ENCODE data around the gene FYN.
A peak's percentile ranks its signal among the peaks of the same experiment; 100 is the strongest.

FYN gene

DNA sequence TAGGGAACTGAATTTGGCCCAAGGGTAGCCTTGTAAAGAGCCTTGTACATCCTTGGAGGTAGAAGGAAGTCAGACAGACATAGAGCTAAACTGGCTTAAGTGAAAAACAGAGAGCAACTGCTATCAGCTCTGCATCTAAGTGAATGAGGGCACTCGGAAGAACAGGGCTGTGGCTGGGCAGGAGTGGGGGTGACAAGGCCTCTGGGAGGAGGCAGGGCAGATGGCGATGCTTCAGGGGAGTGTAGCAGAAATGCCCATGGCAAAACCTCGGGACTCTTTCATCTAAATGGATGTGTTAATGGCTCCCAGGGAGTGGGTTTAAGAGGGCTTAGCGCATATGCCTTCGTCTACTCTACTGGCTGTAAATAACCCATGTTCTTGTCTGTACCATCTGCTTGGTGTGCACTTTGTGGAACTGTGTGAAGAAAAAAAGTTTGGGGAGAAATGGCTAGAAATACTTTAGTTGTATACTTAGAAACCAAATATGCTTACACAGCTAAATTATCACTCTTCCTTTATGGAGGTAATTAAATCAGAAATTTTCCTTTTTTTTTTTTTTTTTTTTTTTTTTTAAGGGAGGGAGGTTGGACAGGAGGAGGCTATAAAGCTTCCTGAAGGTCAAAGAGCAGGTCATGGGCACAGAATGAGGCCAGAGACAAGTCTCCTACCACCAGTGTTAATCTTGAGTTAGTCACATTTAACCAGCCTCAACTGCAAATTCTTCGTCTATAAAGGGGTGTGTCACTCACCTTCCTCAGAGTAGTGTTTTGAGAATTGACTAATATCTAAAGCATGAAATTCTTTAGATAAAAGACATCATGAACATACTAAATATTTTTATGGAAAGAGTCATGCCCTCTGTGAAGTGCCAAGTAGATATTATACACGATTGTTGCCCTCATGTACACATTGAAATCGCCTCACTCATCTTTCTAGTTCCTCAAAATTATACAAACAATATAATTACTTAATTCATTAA is 60.9 kb downstream of the FYN start:
- ChIA-PET POLR2A (no interaction called here), CTCF (interaction anchor here (0.6 kb wide), 1 partner anchor 85 kb away, joined by 5 read pairs; no protein-coding TSS in a partner anchor)
- DNase-seq (ENCODE audit: extremely low spot score): no peak
- TF ChIP-seq ZNF384 (IDR thresholded peaks at IDR 0.05): 0 out of 2 replicates have a peak, but pooled peaks have one; percentile 22
- TF ChIP-seq NFRKB (IDR thresholded peaks at IDR 0.05): no peak

DNA sequence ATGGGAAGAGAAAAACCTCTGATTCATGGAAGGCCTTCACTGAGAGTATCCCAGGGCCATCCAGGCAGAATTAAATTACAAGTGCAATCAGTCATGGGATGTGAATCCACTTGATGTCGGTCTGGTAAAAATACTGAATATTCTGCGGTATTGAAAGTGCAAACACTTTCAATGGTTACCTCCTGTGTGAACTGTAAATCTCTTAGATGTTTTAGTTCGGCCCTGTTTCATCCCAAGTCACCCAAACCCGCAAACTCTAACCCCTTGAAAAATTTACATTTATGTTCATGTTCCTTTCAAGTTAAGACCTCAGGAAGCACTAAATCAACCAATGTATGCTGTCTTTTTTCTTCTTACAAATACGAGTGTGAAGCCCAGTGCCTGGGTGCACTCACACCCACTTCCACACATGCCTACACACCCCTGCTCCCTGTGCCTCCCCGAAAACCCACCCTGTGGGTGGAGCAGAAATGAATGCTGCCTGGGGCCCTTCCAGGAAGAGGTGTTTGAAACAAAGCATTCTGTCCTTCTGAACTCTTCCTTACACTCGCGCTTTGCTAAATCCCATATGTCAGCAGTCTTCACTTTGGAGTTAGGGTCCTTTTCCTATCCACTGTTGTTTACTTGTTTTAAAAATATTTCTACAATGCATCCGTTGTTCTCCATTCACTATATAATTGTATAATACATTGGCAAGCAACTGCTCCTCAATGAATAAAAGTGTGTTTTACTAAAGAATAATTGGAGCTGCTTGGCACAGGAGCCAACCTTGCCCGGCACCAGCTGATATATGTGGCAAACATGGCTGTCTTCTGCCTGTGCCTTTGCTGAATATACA is 62.7 kb downstream of the FYN start:
- POLR2A ChIA-PET: no interaction called here
- CTCF ChIA-PET: no interaction called here
- TF ChIP-seq SP1 (IDR thresholded peaks at IDR 0.05) (no peak), TARDBP (IDR thresholded peaks at IDR 0.05) (no peak), NFRKB (IDR thresholded peaks at IDR 0.05) (no peak), ELF4 (IDR thresholded peaks at IDR 0.05) (no peak), BHLHE40 (IDR thresholded peaks at IDR 0.05; ENCODE audit: borderline replicate concordance) (no peak), ARNT (IDR thresholded peaks at IDR 0.05) (no peak), HDGF (IDR thresholded peaks at IDR 0.05; ENCODE audit: borderline replicate concordance) (no peak), L3MBTL2 (conservative IDR thresholded peaks at IDR 0.05) (no peak), FOXK2 (IDR thresholded peaks at IDR 0.05) (no peak), SUZ12 (IDR thresholded peaks at IDR 0.05) (no peak)
- TF ChIP-seq, protein P1, sequence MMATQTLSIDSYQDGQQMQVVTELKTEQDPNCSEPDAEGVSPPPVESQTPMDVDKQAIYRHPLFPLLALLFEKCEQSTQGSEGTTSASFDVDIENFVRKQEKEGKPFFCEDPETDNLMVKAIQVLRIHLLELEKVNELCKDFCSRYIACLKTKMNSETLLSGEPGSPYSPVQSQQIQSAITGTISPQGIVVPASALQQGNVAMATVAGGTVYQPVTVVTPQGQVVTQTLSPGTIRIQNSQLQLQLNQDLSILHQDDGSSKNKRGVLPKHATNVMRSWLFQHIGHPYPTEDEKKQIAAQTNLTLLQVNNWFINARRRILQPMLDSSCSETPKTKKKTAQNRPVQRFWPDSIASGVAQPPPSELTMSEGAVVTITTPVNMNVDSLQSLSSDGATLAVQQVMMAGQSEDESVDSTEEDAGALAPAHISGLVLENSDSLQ (IDR thresholded peaks at IDR 0.05): no peak
- no peak for DNase-seq (ENCODE audit: extremely low spot score)

DNA sequence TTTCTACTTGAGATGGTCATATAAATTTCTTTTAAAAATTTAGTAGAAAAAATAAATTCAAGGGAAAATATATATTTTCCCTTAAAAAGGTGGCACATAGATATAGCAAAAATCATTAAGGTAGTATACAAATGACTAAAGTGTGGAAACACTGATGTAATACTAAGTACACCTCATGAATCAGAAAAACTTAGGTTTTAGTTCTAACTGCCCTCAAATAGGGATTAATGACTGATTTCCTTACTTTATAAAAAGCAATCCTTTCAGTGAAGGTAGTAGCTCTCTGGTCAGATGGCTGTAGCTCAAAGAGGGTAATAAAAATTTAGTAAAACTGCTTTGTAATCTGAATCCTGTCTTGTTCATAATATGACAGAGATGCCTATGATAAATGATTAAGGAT is 63.5 kb downstream of the FYN start:
- DNase-seq (ENCODE audit: extremely low spot score): no peak
- ChIA-PET POLR2A (no interaction called here), CTCF (no interaction called here)
- TF ChIP-seq L3MBTL2 (conservative IDR thresholded peaks at IDR 0.05) (no peak), ELF4 (IDR thresholded peaks at IDR 0.05) (no peak), SUZ12 (IDR thresholded peaks at IDR 0.05) (no peak), LEF1 (IDR thresholded peaks at IDR 0.05; ENCODE audit: borderline replicate concordance) (no peak), ZNF384 (IDR thresholded peaks at IDR 0.05) (no peak), HDGF (IDR thresholded peaks at IDR 0.05; ENCODE audit: borderline replicate concordance) (no peak), FOXK2 (IDR thresholded peaks at IDR 0.05) (no peak), FOXM1 (IDR thresholded peaks at IDR 0.05; ENCODE audit: borderline replicate concordance) (no peak), NFRKB (IDR thresholded peaks at IDR 0.05) (no peak), CTBP1 (IDR thresholded peaks at IDR 0.05; ENCODE audit: borderline replicate concordance) (no peak), TARDBP (IDR thresholded peaks at IDR 0.05) (no peak), ARNT (IDR thresholded peaks at IDR 0.05) (no peak), FOXA1 (IDR thresholded peaks at IDR 0.05) (no peak), BHLHE40 (IDR thresholded peaks at IDR 0.05; ENCODE audit: borderline replicate concordance) (no peak)
- TF ChIP-seq, protein P1 (IDR thresholded peaks at IDR 0.05): no peak

DNA sequence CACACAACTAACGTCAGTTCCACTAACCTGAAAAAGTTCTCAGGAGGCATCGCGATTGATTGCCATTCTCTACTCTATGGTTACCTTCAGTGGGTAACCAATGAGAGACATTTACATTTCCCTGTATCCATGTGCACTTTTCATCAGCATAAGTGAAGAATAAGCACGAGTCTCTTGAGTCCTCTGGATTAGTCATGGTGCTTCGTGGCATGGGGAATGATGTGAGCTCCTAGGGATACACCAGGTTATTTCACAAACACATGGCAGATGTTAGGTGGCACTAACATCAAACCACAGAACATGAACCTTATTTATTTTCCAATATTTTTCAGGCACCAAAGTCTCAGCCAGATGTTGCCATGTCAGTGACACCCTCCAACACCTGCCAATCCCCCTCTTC is 64.0 kb downstream of the FYN start:
- ChIA-PET CTCF (no interaction called here), POLR2A (no interaction called here)
- TF ChIP-seq, protein P1 (IDR thresholded peaks at IDR 0.05): no peak
- TF ChIP-seq ARNT (IDR thresholded peaks at IDR 0.05): no peak
- no peak for TF ChIP-seq LEF1 (IDR thresholded peaks at IDR 0.05; ENCODE audit: borderline replicate concordance)
- TF ChIP-seq BHLHE40 (IDR thresholded peaks at IDR 0.05; ENCODE audit: borderline replicate concordance): no peak
- TF ChIP-seq ELF4 (IDR thresholded peaks at IDR 0.05): no peak
- TF ChIP-seq FOXK2 (IDR thresholded peaks at IDR 0.05): no peak
- no peak for TF ChIP-seq HDGF (IDR thresholded peaks at IDR 0.05; ENCODE audit: borderline replicate concordance)
- no peak for TF ChIP-seq SUZ12 (IDR thresholded peaks at IDR 0.05)
- no peak for TF ChIP-seq CTBP1 (IDR thresholded peaks at IDR 0.05; ENCODE audit: borderline replicate concordance)
- no peak for TF ChIP-seq SP1 (IDR thresholded peaks at IDR 0.05)
- TF ChIP-seq L3MBTL2 (conservative IDR thresholded peaks at IDR 0.05): no peak
- TF ChIP-seq NFRKB (IDR thresholded peaks at IDR 0.05): no peak
- no peak for TF ChIP-seq ZNF384 (IDR thresholded peaks at IDR 0.05)
- TF ChIP-seq FOXM1 (IDR thresholded peaks at IDR 0.05; ENCODE audit: borderline replicate concordance): no peak
- no peak for TF ChIP-seq FOXA1 (IDR thresholded peaks at IDR 0.05)
- no peak for TF ChIP-seq TARDBP (IDR thresholded peaks at IDR 0.05)
- no peak for DNase-seq (ENCODE audit: extremely low spot score)

DNA sequence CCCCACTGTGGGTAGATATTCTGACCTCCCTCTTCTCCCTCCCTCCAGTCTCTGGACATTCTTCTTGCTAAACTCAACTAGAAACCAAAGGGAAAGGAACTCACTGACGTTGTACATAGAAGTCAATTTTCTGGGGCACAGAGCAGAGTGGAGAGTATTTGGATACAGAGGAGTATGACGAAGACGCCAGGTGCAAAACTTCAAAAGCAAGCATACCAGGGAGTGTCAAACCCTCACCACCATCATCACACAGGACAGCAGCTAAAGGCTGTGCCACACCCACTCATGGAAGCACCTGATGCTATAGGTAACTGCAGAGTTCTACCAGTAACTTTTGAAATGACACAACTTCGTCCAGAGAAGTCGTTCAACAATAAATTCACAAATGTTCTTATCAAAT is 64.8 kb downstream of the FYN start:
- no peak for DNase-seq (ENCODE audit: extremely low spot score)
- CTCF ChIA-PET: no interaction called here
- POLR2A ChIA-PET: no interaction called here
- TF ChIP-seq ELF4 (IDR thresholded peaks at IDR 0.05) (no peak), SP1 (IDR thresholded peaks at IDR 0.05) (no peak), TARDBP (IDR thresholded peaks at IDR 0.05) (no peak), SUZ12 (IDR thresholded peaks at IDR 0.05) (no peak), HDGF (IDR thresholded peaks at IDR 0.05; ENCODE audit: borderline replicate concordance) (no peak), CTBP1 (IDR thresholded peaks at IDR 0.05; ENCODE audit: borderline replicate concordance) (no peak), FOXK2 (IDR thresholded peaks at IDR 0.05) (no peak), ZNF384 (IDR thresholded peaks at IDR 0.05) (no peak), FOXM1 (IDR thresholded peaks at IDR 0.05; ENCODE audit: borderline replicate concordance) (no peak), ARNT (IDR thresholded peaks at IDR 0.05) (no peak), BHLHE40 (IDR thresholded peaks at IDR 0.05; ENCODE audit: borderline replicate concordance) (no peak), LEF1 (IDR thresholded peaks at IDR 0.05; ENCODE audit: borderline replicate concordance) (no peak), NFRKB (IDR thresholded peaks at IDR 0.05) (no peak), L3MBTL2 (conservative IDR thresholded peaks at IDR 0.05) (no peak), FOXA1 (IDR thresholded peaks at IDR 0.05) (no peak)
- TF ChIP-seq, protein P1 (IDR thresholded peaks at IDR 0.05): no peak
